OCI-LY7 (cell line): Measurements from ENCODE around the gene SMYD4.

Experiments
- EZH2phosphoT487 ChIP-seq: fragments of 200-600 bp; sonication (generic); IDR thresholded peaks from 2 replicates; pipeline ENCODE4 v1.6.1; 2018; ENCODE audit warnings: low read depth, borderline replicate concordance, mild to moderate bottlenecking, mixed run types, antibody characterized with exemption, low read length, moderate library complexity, mixed read lengths
- TF ChIP-seq, protein P1 (sequence below): fragments of 200-600 bp; sonication (generic); conservative IDR thresholded peaks from 2 replicates; pipeline ENCODE4 v1.5.1; 2014; ENCODE audit warnings: mild to moderate bottlenecking, antibody characterized with exemption, low read length, moderate library complexity, mixed read lengths

- TF ChIP-seq, protein P1, sequence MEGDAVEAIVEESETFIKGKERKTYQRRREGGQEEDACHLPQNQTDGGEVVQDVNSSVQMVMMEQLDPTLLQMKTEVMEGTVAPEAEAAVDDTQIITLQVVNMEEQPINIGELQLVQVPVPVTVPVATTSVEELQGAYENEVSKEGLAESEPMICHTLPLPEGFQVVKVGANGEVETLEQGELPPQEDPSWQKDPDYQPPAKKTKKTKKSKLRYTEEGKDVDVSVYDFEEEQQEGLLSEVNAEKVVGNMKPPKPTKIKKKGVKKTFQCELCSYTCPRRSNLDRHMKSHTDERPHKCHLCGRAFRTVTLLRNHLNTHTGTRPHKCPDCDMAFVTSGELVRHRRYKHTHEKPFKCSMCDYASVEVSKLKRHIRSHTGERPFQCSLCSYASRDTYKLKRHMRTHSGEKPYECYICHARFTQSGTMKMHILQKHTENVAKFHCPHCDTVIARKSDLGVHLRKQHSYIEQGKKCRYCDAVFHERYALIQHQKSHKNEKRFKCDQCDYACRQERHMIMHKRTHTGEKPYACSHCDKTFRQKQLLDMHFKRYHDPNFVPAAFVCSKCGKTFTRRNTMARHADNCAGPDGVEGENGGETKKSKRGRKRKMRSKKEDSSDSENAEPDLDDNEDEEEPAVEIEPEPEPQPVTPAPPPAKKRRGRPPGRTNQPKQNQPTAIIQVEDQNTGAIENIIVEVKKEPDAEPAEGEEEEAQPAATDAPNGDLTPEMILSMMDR, result no peak
- no peak for TF ChIP-seq EZH2phosphoT487
Measured at GRCh38 chr17:1737531-1738291, 92.0 kb downstream of the SMYD4 start.
